Naive thymus-derived CD4-positive, alpha-beta T cell (primary cell): ENCODE measurements around the gene NAV2. TPM values are rescaled to one million over a fixed set of nuclear protein-coding genes. Genes with fewer than 3 reads are reported as not detected.

Source experiments
- ATAC-seq: fragments of 150-1000 bp; cut with Tn5 transposase; 2 replicates; pipeline ENCODE4 v1.10.0; 2021; ENCODE audit warnings: mild to moderate bottlenecking, moderate library complexity
- CTCF ChIA-PET: fragments of 350-600 bp; sonication (Branson Sonifier 250); formaldehyde crosslinking; loops from one replicate; lab custom pipeline; 2021; ENCODE audit warnings: antibody characterized with exemption; lab: Charles Lee
- POLR2A ChIA-PET: fragments of 350-600 bp; sonication (Branson Sonifier 250); formaldehyde crosslinking; loops from one replicate; lab custom pipeline; 2021; ENCODE audit warnings: antibody characterized with exemption, inconsistent platforms; lab: Charles Lee
- DNase-seq, 9 donors: peaks; one replicate each; pipeline versions ENCODE4 v3.0.0 to v3.0.0-alpha.2; 2020 to 2022; ENCODE audit warnings: mixed read lengths in 1 of 9
- H3K27ac ChIP-seq: one replicate; pipeline ENCODE4 v1.7.0; 2013; ENCODE audit warnings: mild to moderate bottlenecking, low read depth, low read length, moderate library complexity
- H3K27me3 ChIP-seq, 2 donors: one replicate each; pipeline ENCODE4 v1.7.0; 2013; ENCODE audit warnings: low read length in 2 of 2, mild to moderate bottlenecking in 2 of 2, moderate library complexity in 2 of 2; ENCODE audit not compliant: control insufficient read depth in 2 of 2, insufficient read depth in 2 of 2
- H3K36me3 ChIP-seq, 3 experiments: 1 replicate in 2 of 3; 2 replicates in 1 of 3; pipeline ENCODE4 v1.7.0; 2013; ENCODE audit warnings: low read length in 3 of 3, mild to moderate bottlenecking in 3 of 3, moderate library complexity in 1 of 3; ENCODE audit not compliant: insufficient read depth in 3 of 3, control insufficient read depth in 2 of 3
- H3K4me1 ChIP-seq, 2 donors: one replicate each; pipeline ENCODE4 v1.7.0; 2013; ENCODE audit warnings: low read length in 2 of 2, mild to moderate bottlenecking in 2 of 2, moderate library complexity in 1 of 2; ENCODE audit not compliant: control insufficient read depth in 2 of 2, insufficient read depth in 2 of 2
- H3K4me3 ChIP-seq: 2 replicates; pipeline ENCODE4 v1.7.0; 2013; ENCODE audit warnings: mild to moderate bottlenecking, low read length
- H3K9me3 ChIP-seq, 3 experiments: 1 replicate in 2 of 3; 2 replicates in 1 of 3; pipeline ENCODE4 v1.7.0; 2013; ENCODE audit warnings: low read length in 3 of 3; ENCODE audit not compliant: control insufficient read depth in 2 of 3
- H3K27ac Mint-ChIP-seq, 9 donors: one replicate each; pipeline ENCODE4 v1.8.0; 2020 to 2022; ENCODE audit warnings: mixed read lengths in 9 of 9, mild to moderate bottlenecking in 8 of 9, moderate library complexity in 5 of 9, inconsistent platforms in 2 of 9
- H3K27me3 Mint-ChIP-seq, 5 donors: one replicate each; pipeline ENCODE4 v1.8.0; 2021 to 2022; ENCODE audit warnings: mixed read lengths in 5 of 5, mild to moderate bottlenecking in 1 of 5
- H3K36me3 Mint-ChIP-seq, 5 donors: one replicate each; pipeline ENCODE4 v1.8.0; 2020 to 2022; ENCODE audit warnings: mixed read lengths in 5 of 5, mild to moderate bottlenecking in 3 of 5, inconsistent platforms in 1 of 5
- H3K4me1 Mint-ChIP-seq, 7 donors: one replicate each; pipeline ENCODE4 v1.8.0; 2020 to 2022; ENCODE audit warnings: mixed read lengths in 7 of 7, mild to moderate bottlenecking in 3 of 7, inconsistent platforms in 1 of 7
- H3K4me3 Mint-ChIP-seq, 10 donors: one replicate each; pipeline ENCODE4 v1.8.0; 2020 to 2022; ENCODE audit warnings: mild to moderate bottlenecking in 10 of 10, mixed read lengths in 10 of 10, moderate library complexity in 6 of 10, inconsistent platforms in 2 of 10
- H3K9me3 Mint-ChIP-seq, 11 donors: one replicate each; pipeline ENCODE4 v1.8.0; 2020 to 2022; ENCODE audit warnings: mixed read lengths in 11 of 11, mild to moderate bottlenecking in 4 of 11, inconsistent platforms in 1 of 11, moderate library complexity in 1 of 11
- intact Hi-C, 2 donors: fragments of 100-400 bp; cut with micrococcal nuclease; formaldehyde crosslinking; loops; one replicate each; pipeline ENCODE4 v1.15.1; 2023
- polyA plus RNA-seq, 2 donors: library from polyadenylated mRNA; unstranded; fragments of 300-500 nt; fragmentation: Illumina TruSeq; gene quantifications; one replicate each; pipeline ENCODE4 v1.2.3, GENCODE V29; 2021
- total RNA-seq, 6 experiments: library from RNA in 5 of 6; stranded (reverse) in 5 of 6; gene quantifications; 1 replicate in 5 of 6; 2 replicates in 1 of 6; pipeline ENCODE4 v1.2.3 and lab custom pipeline; 2021 to 2026

Gene NAV2
- total and polyA plus RNA-seq, 7 experiments from 2014 or later, result 0.24 to 2.2 (median 0.48) TPM; not detected in 2

DNA sequence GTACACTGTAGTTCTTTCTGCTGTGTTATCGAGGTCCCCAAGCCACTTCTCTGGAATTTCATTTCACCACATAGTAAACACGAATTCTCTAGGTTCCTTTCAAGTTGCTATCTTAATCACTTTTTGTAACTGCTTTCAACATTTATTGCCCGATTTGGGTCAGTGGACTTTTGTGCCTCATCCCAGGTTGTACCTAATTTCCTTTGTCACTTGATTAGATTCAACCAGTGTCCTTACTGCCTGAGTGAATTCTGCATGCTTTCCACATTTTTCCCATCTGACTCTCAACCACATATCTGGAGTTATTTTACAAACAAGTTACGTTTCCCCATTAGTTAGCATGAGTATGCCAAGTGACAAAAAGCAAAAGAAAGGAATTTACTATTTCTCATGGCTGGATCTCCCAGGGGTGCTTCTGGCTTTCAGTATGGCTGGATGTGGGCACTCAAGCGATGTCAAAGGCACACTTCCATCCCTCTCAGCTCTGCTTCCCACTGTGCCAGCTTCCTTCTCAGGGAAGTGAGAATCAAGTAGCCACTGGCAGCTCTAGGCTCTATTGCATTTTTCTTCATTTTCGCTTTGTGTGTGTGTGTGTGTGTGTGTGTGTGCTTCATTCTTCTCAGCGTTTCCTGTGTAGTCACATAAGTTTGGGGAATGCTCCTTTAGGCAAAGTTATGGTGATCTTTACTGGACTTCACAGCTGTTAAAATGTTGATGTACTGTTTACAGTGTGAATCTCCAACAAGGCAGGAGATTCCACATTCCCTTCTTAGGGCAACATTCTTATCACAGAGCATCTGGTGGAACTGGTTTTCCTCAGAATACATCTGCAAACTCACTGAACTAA is 318.7 kb downstream of the NAV2 start:
- intact Hi-C loops, result no loop called here
- Mint-ChIP-seq H3K36me3 (no peaks in the 10 kb centered on the region), H3K4me1 (no peaks in the 10 kb centered on the region), H3K4me3 (no peak overlapping the region), H3K27ac (no peak overlapping the region), H3K27me3 (peaks cover 4 to 23% (median 17%) of the 10 kb centered on the region in 5 donors), H3K9me3 (no peaks in the 10 kb centered on the region)
- Histone ChIP-seq H3K36me3 (no peaks in the 10 kb centered on the region), H3K4me3 (no peak overlapping the region), H3K4me1 (no peaks in the 10 kb centered on the region), H3K9me3 (no peaks in the 10 kb centered on the region), H3K27me3 (no peaks in the 10 kb centered on the region), H3K27ac (no peak overlapping the region)
- ATAC-seq, result no peak
- CTCF ChIA-PET, result interaction anchor here (0.7 kb wide), 1 partner anchor 20 kb away, joined by 3 read pairs; no protein-coding TSS in a partner anchor
- POLR2A ChIA-PET, result no interaction called here
- no peak for DNase-seq

DNA sequence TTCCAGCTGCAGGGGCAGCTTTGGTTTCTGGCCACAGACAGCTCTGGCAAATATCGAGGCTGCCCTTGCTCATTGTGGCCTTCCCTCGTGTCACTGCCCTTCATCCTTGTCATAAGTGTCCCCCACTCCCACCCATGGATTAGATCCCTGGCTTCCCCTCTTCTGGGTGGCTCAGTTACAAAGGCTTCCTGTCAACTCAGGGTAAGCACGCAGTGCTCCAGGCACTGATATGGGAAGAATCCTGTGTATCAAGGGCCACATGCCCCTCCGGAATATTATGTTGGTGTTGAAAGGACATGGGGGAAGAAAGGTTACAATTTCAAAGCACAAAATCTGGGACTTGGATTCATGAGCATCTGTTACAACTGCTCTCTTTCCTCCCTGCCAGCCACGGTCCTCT is 319.5 kb downstream of the NAV2 start:
- no peak overlapping the region for H3K27ac Mint-ChIP-seq
- Histone ChIP-seq H3K27me3 (no peaks in the 10 kb centered on the region), H3K27ac (no peak overlapping the region), H3K4me1 (no peaks in the 10 kb centered on the region), H3K4me3 (no peak overlapping the region), H3K9me3 (no peaks in the 10 kb centered on the region), H3K36me3 (no peaks in the 10 kb centered on the region)
- no peak for DNase-seq
- ChIA-PET POLR2A (no interaction called here), CTCF (no interaction called here)
- intact Hi-C loops, result no loop called here
- H3K27me3 Mint-ChIP-seq, result peaks cover 4 to 23% (median 20%) of the 10 kb centered on the region in 5 donors
- no peak overlapping the region for H3K4me3 Mint-ChIP-seq
- no peak for ATAC-seq
- no peaks in the 10 kb centered on the region for H3K4me1 Mint-ChIP-seq
- no peaks in the 10 kb centered on the region for H3K36me3 Mint-ChIP-seq
- H3K9me3 Mint-ChIP-seq, result no peaks in the 10 kb centered on the region

DNA sequence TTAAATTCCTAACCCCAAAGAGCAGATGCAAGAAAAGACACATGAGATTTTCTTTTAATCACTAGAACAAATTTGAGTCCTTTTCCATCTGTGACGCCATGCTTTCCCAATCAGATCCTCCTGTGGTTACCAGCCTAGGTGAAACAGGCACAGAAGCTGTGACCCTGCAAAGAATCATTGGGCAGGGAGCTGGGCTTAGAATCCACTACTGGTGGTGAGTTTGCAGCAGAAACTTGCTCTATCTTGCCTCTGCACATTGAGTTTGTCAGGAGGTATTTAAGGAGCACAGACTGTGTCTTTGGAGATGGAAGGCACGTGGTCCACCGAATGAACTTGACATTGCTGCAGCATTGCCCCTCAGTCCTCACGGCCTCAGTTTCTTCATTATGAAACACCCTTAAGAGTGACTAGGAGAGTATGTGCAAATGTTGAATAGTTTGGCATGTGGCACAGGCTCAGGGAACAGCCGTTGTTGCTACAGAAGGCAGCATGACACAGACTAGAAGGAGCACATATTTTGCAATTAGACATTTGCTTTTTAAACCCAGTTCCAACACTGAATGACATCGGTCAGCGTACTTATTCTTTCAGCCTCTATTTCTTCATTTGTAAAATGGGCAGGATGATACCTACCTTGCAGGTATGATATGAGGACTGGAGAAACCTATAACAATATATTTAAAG is 320.1 kb downstream of the NAV2 start:
- no peak overlapping the region for H3K27ac ChIP-seq
- Mint-ChIP-seq H3K27ac (no peak overlapping the region), H3K4me1 (no peaks in the 10 kb centered on the region), H3K4me3 (no peak overlapping the region), H3K9me3 (no peaks in the 10 kb centered on the region), H3K36me3 (no peaks in the 10 kb centered on the region), H3K27me3 (peaks cover 4 to 25% (median 20%) of the 10 kb centered on the region in 5 donors)
- H3K4me1 ChIP-seq, result no peaks in the 10 kb centered on the region
- no peaks in the 10 kb centered on the region for H3K36me3 ChIP-seq
- no peak overlapping the region for H3K4me3 ChIP-seq
- CTCF ChIA-PET, result no interaction called here
- no peaks in the 10 kb centered on the region for H3K27me3 ChIP-seq
- ATAC-seq (no peak), DNase-seq (no peak)
- intact Hi-C loops, result no loop called here
- POLR2A ChIA-PET, result no interaction called here
- no peaks in the 10 kb centered on the region for H3K9me3 ChIP-seq

DNA sequence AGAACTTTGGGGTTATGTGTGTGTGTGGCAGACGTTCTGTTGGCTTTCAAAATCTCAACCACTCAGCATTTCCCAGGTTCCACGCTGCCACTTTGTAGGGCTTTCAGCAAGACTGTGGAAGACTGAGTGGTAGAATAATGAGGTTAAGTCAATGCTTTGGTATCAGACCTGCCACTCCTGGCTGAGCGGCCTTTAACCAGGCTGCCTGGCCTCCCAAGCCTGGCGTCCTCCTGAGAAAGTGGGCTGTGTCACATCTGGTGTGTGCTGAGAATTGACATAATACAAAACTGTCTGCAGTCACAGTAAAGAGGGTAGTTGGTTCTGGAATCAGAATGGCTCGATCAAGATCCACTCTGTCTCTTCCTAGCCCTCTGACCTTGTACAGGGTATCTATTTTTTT is 321.2 kb downstream of the NAV2 start:
- POLR2A ChIA-PET, result no interaction called here

DNA sequence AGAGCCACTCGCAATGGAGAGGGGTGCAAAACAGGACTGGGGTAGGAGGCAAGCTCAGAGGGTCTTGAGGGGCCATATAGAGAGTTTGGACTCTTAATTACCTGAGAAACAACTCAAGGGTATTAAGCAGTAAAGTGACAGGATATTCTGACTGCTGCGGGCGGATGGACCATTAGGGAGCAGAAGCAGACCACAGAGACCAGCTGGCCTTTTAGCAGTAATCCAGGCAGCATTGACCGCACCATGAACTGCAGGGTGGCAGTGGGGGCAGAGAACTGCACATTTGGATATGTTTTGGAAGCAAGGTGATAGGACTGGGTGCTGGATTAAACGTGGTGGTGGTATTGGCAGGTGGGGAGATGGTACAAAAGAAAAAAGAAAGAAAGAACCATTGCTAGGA is 322.3 kb downstream of the NAV2 start:
- no peak for ATAC-seq
- H3K27me3 ChIP-seq, result no peaks in the 10 kb centered on the region
- no peaks in the 10 kb centered on the region for H3K9me3 ChIP-seq
- H3K27me3 Mint-ChIP-seq, result peaks cover under 1 to 30% (median 22%) of the 10 kb centered on the region in 5 donors
- H3K9me3 Mint-ChIP-seq, result no peaks in the 10 kb centered on the region
- no peak for DNase-seq
- H3K27ac Mint-ChIP-seq, result no peak overlapping the region
- H3K4me3 ChIP-seq, result no peak overlapping the region
- ChIA-PET CTCF (no interaction called here), POLR2A (no interaction called here)
- no peaks in the 10 kb centered on the region for H3K36me3 ChIP-seq
- no peaks in the 10 kb centered on the region for H3K36me3 Mint-ChIP-seq
- intact Hi-C loops, result no loop called here
- no peak overlapping the region for H3K4me3 Mint-ChIP-seq
- no peak overlapping the region for H3K27ac ChIP-seq
- no peaks in the 10 kb centered on the region for H3K4me1 Mint-ChIP-seq
- no peaks in the 10 kb centered on the region for H3K4me1 ChIP-seq

More for the DNA sequence above, 321.2 kb downstream of the NAV2 start:
- Histone ChIP-seq H3K4me3 (no peak overlapping the region), H3K4me1 (no peaks in the 10 kb centered on the region), H3K36me3 (no peaks in the 10 kb centered on the region), H3K27me3 (no peaks in the 10 kb centered on the region), H3K9me3 (no peaks in the 10 kb centered on the region), H3K27ac (no peak overlapping the region)
- DNase-seq (no peak), ATAC-seq (no peak)
- no peak overlapping the region for H3K4me3 Mint-ChIP-seq
- H3K36me3 Mint-ChIP-seq, result no peaks in the 10 kb centered on the region
- intact Hi-C loops, result no loop called here
- H3K4me1 Mint-ChIP-seq, result no peaks in the 10 kb centered on the region
- CTCF ChIA-PET, result no interaction called here
- H3K27me3 Mint-ChIP-seq, result peaks cover 4 to 25% (median 23%) of the 10 kb centered on the region in 5 donors
- no peak overlapping the region for H3K27ac Mint-ChIP-seq
- H3K9me3 Mint-ChIP-seq, result no peaks in the 10 kb centered on the region

- ChIA-PET POLR2A (no interaction called here), CTCF (no interaction called here)
- no peaks in the 10 kb centered on the region for H3K9me3 Mint-ChIP-seq
- H3K36me3 Mint-ChIP-seq, result no peaks in the 10 kb centered on the region
- peaks cover 0 to 30% (median 21%) of the 10 kb centered on the region in 5 donors for H3K27me3 Mint-ChIP-seq
- H3K4me3 ChIP-seq, result no peak overlapping the region
- DNase-seq (no peak), ATAC-seq (no peak)
- H3K9me3 ChIP-seq, result no peaks in the 10 kb centered on the region
- H3K4me3 Mint-ChIP-seq, result no peak overlapping the region
- no peaks in the 10 kb centered on the region for H3K36me3 ChIP-seq
- no peaks in the 10 kb centered on the region for H3K27me3 ChIP-seq
- intact Hi-C loops, result no loop called here
- no peak overlapping the region for H3K27ac ChIP-seq
- H3K4me1 Mint-ChIP-seq, result no peaks in the 10 kb centered on the region
- H3K27ac Mint-ChIP-seq, result no peak overlapping the region
- no peaks in the 10 kb centered on the region for H3K4me1 ChIP-seq
Measured at GRCh38 chr11:20035375-20035700, 322.7 kb downstream of the NAV2 start.
